CD4-positive, alpha-beta T cell treated with Interleukin-15 for 1 hour (primary cell): ENCODE data around the gene ZNF565.
"Not testable (repeated sequence)": the region's sequence is repeated elsewhere in the genome, so short reads cannot be mapped to it uniquely, and the experiment has no call there.

Source experiments
- DNase-seq: peaks from one replicate; pipeline ENCODE4 v3.0.0-alpha.2; 2020

The ZNF565 gene

GRCh38 chr19:36149673-36150406 lies 64.6 kb downstream of the ZNF565 start:
- DNase-seq: no peak

DNA sequence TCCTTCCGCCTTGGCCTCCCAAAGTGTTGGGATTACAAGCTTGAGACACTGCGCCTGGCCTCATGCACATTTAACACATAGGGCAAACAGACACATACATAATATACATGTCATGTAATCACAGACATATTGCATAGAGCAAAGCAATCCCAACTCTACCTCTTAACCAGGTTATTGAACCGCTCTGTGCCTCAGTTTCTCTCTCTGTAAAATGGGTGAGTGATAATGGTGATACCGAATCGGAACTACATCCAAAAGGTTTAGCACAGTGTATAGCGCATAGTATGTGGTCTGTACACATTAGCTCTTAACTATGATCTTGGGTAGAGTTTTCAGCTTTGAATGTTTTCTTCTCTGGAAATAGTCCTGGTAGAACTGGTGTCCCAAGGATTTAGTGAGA lies 69.8 kb downstream of the ZNF565 start:
- no peak for DNase-seq

- DNase-seq: no peak
Measured at GRCh38 chr19:36142496-36142895, 72.0 kb downstream of the ZNF565 start.

- no peak for DNase-seq
Measured at GRCh38 chr19:36142046-36142445, 72.4 kb downstream of the ZNF565 start.

DNA sequence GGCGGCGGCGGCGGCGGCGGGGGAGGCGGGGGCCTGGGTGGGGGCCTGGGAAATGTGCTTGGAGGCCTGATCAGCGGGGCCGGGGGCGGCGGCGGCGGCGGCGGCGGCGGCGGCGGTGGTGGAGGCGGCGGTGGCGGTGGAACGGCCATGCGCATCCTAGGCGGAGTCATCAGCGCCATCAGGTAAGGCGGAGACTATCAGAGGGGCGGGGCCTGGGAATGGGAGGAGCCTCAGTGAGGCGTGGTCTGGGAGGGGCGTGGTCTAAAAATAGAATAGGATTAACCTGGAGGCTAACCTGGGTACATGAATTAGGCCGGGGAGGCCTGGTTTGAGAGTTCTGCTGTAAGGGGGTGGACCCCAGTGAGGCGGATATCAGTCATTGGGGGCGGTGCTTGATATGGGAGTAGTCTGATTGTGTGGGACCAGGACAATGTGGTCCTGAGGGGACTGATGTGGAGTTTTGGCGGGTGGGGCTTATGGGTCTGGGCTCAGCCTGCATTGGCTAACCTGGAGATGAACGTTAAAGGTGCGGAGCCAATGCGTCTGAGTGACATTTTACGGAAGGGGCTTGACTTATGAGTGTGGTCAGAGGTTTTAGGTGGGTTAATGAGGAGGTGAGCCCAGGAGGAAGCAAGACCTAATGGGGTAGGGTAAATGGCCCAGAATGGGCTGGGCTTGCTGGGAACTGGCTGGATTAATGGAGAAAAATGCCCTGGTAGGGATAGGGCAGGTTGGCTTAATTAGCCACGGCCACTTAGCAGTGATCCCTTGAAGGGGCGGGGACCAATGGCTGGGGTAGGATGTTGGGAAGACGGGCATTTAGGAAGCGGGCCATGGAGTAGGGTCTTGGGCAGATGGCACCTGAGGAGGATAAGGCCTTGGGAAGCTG lies 73.2 kb downstream of the ZNF565 start:
- peak; percentile 88 for DNase-seq

GRCh38 chr19:36140304-36141038 lies 74.0 kb downstream of the ZNF565 start:
- DNase-seq: peak; percentile 72

DNA sequence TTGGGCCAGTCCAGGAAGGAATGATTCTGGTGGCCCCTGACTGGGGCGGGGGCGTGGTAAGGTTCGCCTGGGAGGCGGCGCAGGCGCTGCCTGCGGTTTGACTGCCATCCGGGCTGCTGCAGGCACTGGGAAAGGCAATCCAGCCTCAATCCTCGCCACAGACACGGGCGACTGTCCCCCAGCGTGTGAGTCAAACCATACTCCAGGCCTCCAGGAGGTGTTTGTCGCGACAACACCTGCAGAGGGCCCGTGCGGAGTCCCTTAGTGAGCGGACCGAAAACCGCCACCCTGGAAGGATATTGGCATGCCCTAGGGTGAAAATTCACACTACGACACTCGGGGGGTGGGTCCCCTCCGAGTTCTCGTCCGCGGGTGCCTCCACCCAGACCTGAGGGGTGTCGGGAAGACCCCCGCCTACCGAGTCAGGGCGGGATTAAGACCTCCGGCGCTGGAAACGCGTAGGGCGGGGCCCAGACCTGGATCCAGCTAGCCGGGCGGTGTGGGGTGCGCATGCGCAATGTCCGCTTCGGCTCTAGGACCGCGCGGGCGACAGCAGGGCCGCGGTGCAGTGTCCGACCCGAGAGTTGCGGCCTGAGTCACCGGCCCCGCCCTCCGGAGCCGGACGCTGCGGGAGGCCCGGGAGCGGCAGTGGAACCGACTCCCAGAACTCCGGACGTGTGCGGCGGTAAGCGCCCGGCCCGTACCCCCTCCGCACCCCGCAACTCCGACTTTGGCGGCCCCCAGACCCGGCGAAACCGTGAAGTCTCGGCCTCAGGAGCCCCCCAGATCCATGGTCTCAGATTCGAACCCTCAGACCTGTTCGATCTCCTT lies 74.8 kb downstream of the ZNF565 start, which contains the start of gene CAPNS1:
Gene CAPNS1 (plus strand): TSS at position 594 of the 831 bp plus-strand sequence. CDS start 946 bp downstream, outside the sequence.
- DNase-seq: peak; percentile 94

GRCh38 chr19:36139120-36139472 lies 75.4 kb downstream of the ZNF565 start:
- DNase-seq: no peak

- peak; percentile 36 for DNase-seq
Measured at GRCh38 chr19:36136964-36137686, 77.3 kb downstream of the ZNF565 start.

- not testable (repeated sequence) for DNase-seq
Measured at GRCh38 chr19:36134867-36135266, 79.6 kb downstream of the ZNF565 start.
